ENCODE results near the gene AUTS2.

DNA sequence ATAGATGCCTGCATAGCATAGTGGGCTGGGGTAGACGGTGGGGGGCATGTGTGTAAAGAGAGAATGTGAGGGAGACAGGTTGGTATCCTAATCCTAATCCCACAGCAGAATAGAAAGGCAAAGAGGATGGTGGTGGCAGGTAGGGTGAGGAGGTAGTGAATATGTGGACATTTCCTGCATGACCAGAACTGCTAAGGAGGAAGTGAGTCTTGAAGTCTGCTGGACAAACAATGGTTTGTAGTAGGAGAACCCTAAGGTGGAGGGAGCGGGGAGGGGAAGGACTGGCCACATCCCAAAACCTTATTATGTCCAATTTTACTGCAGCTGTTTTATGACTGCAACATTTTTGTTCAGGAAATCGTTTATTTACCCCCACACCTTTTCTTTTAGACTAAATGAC lies 279.7 kb downstream of the AUTS2 start:
- no peak for TF ChIP-seq POLR2A (IDR thresholded peaks at IDR 0.05)
- TF ChIP-seq, protein P1, sequence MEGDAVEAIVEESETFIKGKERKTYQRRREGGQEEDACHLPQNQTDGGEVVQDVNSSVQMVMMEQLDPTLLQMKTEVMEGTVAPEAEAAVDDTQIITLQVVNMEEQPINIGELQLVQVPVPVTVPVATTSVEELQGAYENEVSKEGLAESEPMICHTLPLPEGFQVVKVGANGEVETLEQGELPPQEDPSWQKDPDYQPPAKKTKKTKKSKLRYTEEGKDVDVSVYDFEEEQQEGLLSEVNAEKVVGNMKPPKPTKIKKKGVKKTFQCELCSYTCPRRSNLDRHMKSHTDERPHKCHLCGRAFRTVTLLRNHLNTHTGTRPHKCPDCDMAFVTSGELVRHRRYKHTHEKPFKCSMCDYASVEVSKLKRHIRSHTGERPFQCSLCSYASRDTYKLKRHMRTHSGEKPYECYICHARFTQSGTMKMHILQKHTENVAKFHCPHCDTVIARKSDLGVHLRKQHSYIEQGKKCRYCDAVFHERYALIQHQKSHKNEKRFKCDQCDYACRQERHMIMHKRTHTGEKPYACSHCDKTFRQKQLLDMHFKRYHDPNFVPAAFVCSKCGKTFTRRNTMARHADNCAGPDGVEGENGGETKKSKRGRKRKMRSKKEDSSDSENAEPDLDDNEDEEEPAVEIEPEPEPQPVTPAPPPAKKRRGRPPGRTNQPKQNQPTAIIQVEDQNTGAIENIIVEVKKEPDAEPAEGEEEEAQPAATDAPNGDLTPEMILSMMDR (IDR thresholded peaks at IDR 0.05 in 8 of 11, conservative IDR thresholded peaks at IDR 0.05 in 3 of 11): no peak

Data from spleen (tissue), 7 donors.